ENCODE measurements around the gene ZSWIM6.

ZSWIM6 gene

GRCh38 chr5:61332358-61332749, 296 bp downstream of the ZSWIM6 start:
- no peak for TF ChIP-seq ZNF274 (IDR thresholded peaks at IDR 0.05; ENCODE audit: low read depth, low read length)
- peak overlapping the region; percentile 76; the same call in 1 of the 2 replicates for H3K4me3 ChIP-seq (ENCODE audit: low read length)

- TF ChIP-seq ZNF274 (IDR thresholded peaks at IDR 0.05; ENCODE audit: low read depth, low read length), result no peak
- peak overlapping the region; percentile 95 for H3K4me3 ChIP-seq (ENCODE audit: low read length)
Observed at GRCh38 chr5:61332851-61333320, 828 bp downstream of the ZSWIM6 start.

DNA sequence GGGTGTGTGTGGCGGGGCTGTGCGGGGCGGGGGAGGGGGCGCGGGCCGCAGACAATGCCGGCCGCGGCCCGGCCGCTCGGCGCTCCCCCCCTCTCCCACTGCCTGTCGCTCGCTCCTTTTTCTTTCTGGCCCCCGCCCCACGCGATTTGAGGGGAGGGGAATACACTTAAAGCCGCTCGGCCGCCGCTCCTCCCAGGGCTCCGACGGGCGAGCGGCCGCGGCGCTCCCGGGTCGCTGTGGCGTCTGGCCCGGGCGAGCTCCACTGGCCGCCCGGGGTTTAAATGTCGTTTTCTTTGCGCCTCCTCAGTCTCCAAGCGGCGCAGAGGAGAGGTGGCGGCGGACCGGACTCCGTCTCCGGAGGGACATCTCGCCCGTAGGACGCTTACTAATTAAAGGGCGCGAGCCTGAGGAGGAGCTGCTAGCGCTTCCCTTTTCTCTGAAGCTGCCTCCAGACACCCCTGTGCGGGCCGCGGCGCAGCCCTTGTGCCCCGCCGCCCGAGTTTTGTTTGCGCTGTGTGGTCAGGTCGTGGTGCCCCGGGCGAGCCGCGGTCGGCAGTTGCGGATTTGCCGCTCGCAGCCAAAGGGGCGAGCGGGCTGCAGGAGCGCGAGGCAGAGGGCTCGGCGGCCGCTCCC, 1.4 kb downstream of the ZSWIM6 start:
- TF ChIP-seq ZNF274 (IDR thresholded peaks at IDR 0.05; ENCODE audit: low read depth, low read length), result no peak
- H3K4me3 ChIP-seq (ENCODE audit: low read length), result peak overlapping the region; percentile 95

DNA sequence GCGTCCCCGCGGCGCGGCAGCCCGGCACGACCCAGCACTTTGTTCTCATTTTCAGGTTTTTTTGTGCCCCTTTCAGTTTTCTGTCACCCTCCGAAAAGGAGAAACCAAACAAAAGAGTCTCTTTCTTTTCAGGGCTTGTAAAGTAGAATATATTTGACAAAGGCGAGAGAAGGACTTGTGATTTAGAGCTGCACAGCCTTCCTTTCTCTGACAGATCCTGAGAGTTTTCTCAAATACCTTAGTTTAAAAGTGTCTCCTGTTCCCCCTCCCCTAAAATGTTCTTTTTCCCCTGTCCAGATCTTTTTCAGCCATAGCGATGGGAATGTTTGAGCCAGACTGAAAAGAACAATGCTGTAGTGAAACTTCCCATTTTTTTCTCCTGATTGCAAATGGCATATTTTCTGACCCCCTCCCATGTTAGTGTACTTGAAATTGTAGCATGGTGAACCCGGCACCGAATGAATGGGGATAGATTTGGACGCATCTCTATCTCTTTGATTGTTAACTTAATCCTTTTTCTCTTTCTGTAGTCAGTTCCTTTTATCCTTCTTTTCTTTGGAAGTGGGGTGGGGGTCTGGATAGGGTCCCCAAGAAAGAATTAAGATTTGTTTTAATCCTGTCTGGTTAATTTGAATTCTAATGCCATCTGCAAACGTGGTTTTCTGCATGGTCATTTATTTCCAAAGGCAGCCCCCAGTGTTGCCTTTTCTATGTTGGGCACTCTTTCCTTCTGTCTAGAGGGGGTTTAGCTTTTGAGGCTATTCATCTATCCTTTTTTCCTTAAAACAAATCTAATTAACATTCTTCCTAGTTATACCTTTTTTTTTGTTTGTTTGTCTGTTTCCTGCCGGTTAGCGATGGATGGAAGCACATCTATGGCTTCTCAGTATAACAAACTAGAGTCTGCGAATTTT, 2.2 kb downstream of the ZSWIM6 start:
- peak overlapping the region; percentile 95 for H3K4me3 ChIP-seq (ENCODE audit: low read length)
- TF ChIP-seq ZNF274 (IDR thresholded peaks at IDR 0.05; ENCODE audit: low read depth, low read length), result no peak

DNA sequence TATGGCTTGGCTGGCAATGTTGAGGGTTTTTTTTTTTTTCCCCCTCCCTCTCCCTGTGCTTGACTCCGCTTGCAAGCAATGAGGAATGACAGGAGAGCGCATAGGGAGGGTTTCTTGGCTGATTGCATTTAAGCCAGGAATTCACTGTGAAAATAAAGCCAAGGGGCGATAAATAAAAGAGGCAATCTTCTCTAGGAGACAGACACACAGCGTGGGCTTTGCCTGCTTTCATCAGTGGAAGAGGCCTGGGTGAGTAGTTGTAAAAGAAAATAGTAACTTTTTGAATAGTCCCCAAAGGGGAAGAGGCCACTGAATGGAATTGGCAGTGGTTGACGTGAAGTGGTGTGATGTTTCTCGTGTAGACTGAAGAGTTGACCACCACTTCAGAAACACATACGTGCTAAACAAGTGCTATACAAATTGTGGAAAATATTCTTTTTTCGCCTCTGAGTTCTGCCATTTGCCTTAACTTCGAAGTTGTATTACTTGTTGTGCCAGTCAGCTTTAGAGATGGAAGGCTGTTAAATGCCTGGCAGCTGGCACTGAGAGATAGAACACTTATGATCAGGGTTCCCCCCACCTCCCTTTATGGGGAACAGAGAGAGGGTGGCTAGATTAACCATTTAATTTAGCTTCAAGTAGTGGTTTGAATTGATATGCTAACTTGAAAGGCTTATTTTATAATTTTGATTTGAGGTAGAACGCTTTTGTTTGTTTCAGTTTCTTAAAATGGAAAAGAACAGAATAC, 3.0 kb downstream of the ZSWIM6 start:
- no peak for TF ChIP-seq ZNF274 (IDR thresholded peaks at IDR 0.05; ENCODE audit: low read depth, low read length)
- peak overlapping the region; percentile 95; the same call in 1 of the 2 replicates for H3K4me3 ChIP-seq (ENCODE audit: low read length)

DNA sequence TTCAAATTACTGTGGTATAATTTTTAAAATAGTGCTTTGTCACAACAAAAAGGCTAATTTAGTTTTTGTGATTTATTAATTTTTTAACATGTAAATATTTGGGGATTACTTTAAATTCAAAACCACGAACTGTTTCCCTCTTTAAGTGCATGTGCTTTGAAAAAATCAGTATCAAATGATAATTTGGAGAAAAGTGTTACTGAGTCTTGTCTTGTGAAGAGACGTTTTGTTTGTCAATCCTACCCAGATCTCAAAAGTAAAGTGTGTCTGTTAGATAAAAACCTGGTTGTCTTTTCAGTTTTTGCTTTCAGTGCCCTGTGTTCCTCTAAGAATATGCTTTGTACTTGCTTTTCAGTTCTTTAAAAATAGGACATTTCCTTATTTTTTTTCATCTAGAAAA, 7.7 kb downstream of the ZSWIM6 start:
- TF ChIP-seq ZNF274 (IDR thresholded peaks at IDR 0.05; ENCODE audit: low read depth, low read length), result no peak
- no peak overlapping the region for H3K4me3 ChIP-seq (ENCODE audit: low read length)

DNA sequence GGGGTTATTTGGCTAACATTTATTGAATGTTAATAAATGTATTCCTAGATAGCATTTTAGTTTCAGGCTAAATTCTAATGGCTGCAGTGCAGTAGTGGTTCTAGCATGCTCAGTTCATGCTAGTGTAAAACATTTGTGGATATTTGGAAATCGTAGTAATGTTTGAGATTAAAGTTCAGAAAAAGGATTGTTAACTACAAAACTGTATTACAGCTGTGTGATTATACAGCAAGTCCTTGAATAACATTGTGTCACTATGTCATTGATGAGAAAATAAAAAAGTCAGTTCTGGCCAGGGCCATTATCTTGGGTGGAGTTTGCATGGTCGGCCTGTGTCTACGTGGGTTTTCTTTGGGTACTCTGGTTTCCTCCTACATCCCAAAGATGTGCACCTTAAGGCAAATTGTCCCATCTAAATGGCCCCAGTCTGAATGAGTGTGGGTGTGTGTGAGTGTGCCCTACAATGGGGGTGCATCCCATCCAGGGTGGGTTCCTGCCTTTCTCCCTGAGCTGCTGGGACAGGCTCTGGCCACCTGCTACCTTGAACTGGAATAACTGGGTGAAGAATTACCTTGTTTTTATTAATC, 8.8 kb downstream of the ZSWIM6 start:
- H3K4me3 ChIP-seq (ENCODE audit: low read length), result no peak overlapping the region
- TF ChIP-seq ZNF274 (IDR thresholded peaks at IDR 0.05; ENCODE audit: low read depth, low read length), result no peak

GRCh38 chr5:61342071-61342501, 10.0 kb downstream of the ZSWIM6 start:
- no peak overlapping the region for H3K4me3 ChIP-seq (ENCODE audit: low read length)
- no peak for TF ChIP-seq ZNF274 (IDR thresholded peaks at IDR 0.05; ENCODE audit: low read depth, low read length)

- H3K4me3 ChIP-seq (ENCODE audit: low read length), result no peak overlapping the region
- TF ChIP-seq ZNF274 (IDR thresholded peaks at IDR 0.05; ENCODE audit: low read depth, low read length), result no peak
Observed at GRCh38 chr5:61344187-61344944, 12.3 kb downstream of the ZSWIM6 start.

DNA sequence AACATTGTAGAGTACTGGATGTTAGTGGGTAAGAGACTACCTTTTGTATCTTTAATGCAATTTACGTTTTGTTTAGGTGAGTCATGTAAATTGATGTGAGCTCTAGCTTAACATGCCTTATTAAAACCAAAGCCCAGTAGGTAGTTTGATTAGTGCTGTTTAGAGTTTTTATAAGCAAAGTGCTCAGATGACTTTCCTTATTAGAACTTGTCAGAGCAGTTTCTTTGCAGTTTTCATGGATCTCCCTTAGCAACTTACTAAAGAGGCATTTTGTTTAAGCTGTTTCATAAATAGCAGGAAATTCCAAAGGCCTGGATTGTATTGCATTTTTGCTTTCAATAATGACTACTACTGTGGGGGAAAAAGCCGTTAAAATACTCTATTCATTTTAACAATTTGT, 14.5 kb downstream of the ZSWIM6 start:
- TF ChIP-seq ZNF274 (IDR thresholded peaks at IDR 0.05; ENCODE audit: low read depth, low read length), result no peak
- no peak overlapping the region for H3K4me3 ChIP-seq (ENCODE audit: low read length)

GRCh38 chr5:61347080-61347479, 15.0 kb downstream of the ZSWIM6 start:
- H3K4me3 ChIP-seq (ENCODE audit: low read length), result no peak overlapping the region
- TF ChIP-seq ZNF274 (IDR thresholded peaks at IDR 0.05; ENCODE audit: low read depth, low read length), result no peak

GRCh38 chr5:61348447-61348846, 16.4 kb downstream of the ZSWIM6 start:
- no peak for TF ChIP-seq ZNF274 (IDR thresholded peaks at IDR 0.05; ENCODE audit: low read depth, low read length)

GRCh38 chr5:61349935-61350334, 17.9 kb downstream of the ZSWIM6 start:
- no peak overlapping the region for H3K4me3 ChIP-seq (ENCODE audit: low read length)
- no peak for TF ChIP-seq ZNF274 (IDR thresholded peaks at IDR 0.05; ENCODE audit: low read depth, low read length)

More at GRCh38 chr5:61348447-61348846, 16.4 kb downstream of the ZSWIM6 start:
- H3K4me3 ChIP-seq (ENCODE audit: low read length), result no peak overlapping the region
